Ureter (tissue), 1 donor: ENCODE measurements around the gene GPX6. TPM values are rescaled to one million over a fixed set of nuclear protein-coding genes. Genes with fewer than 3 reads are reported as not detected.
A peak's percentile ranks its signal among the peaks of the same experiment; 100 is the strongest.
"Not testable (repeated sequence)": the region's sequence is repeated elsewhere in the genome, so short reads cannot be mapped to it uniquely, and the experiment has no call there.

Experiments
- DNase-seq: peaks from one replicate; pipeline ENCODE4 v3.0.0-alpha.2; 2020; ENCODE audit warnings: low spot score
- total RNA-seq: library from RNA; stranded (reverse); gene quantifications from one replicate; pipeline ENCODE4 v1.2.4, GENCODE V29; 2023
- donor health status: DM: yes; HTN: yes; CAD: no.

GPX6 gene
- total RNA-seq, 1 donor from 2014 or later: not detected

DNA sequence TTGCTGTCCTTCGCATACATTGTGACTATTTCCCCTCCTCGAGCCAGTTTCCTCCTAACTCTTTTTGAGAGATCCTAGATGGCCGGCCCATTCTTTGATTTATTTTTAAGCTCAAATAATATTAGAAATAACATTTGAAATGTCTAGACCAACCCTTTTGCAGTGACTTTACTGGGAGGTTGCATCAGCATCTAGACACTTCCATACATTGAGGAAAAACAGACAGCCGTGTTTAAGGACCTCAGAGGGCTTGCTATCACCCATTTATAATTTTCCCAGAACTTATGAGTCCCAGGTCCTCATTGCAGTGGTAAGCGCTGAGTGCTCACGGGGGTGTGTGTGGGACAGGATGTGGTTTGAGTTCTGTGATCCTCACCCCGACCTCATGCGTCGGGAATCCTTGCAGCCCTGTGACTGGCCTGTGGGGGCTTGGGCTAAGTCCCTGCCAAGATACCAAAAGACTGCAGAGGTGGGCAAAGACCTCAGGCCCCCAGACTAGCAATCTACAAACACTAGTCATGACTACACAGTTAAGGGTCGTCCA, 10.0 kb upstream of the GPX6 start, which contains the start of gene GPX5:
GPX5 (plus strand) TSS at position 386 of the 544 bp plus-strand sequence; CDS start at position 519, 133 bp downstream.
- DNase-seq: no peak

DNA sequence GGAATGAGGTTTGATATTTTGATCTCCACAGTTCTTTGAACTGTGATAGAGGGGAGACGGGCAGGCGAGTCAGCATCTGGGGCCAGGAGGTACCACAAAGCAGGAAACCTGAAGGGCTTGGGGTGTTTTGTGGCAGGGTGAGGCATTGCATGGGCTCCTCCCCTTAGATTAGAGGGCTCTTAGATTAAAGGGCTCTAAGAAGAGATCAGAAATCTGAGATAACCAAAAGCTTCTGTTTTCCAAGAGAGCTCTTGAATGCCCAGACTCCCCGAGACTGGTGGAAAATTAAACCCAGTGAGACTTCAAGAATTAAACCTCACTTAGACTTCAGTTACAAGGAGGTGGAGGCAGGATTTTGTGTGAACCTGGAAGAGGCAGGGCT, 7.6 kb upstream of the GPX6 start:
- no peak for DNase-seq

DNA sequence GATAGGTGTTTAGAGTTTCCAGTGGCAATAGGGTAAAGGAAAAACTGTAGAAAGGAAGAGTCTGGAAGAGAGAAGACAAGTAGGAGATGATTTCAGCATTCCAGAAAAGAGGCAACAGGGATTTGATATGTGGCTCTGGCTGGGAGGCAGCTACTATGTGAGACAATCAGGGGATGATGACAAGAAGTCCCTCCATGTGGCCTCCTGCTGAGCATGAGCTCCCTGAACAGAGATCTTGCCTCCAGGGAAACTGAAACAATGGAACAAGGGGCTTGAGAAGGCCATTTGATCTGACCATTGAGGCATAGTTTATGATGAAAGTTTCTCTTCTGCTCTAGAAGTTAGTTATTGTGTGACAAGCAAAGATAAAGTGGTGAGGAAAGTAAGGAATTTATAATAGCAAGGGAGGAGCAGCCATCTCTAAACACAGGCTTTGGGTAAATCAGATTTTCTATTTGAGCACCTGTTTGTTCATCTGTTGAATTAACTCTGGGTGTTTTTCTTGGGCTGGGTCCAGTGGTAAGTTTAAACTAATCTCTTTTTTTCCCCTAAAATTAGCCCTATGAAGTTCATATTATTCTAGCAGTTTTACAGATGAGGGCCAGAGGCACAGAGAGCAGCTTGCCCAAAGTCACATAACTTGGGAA, 7.1 kb upstream of the GPX6 start:
- DNase-seq: no peak

DNA sequence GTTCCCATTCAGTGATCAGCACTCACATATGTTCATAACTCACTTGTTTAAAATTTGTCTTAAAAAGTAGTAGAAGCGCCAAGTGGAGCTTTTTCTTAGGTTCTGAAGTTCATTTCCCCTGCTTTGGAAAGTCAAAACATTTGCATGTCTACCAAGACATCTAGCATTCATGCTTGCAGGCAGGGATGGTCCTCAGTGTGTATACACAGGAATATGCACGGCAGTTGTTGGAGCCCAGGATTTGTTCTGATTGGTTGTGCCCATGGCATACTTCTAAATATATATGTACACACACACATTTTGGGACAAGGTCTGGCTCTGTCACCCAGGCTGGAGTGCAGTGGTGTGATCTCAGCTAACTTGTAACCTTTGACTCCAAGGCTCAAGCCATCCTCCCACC, 2.4 kb upstream of the GPX6 start:
- DNase-seq: no peak

DNA sequence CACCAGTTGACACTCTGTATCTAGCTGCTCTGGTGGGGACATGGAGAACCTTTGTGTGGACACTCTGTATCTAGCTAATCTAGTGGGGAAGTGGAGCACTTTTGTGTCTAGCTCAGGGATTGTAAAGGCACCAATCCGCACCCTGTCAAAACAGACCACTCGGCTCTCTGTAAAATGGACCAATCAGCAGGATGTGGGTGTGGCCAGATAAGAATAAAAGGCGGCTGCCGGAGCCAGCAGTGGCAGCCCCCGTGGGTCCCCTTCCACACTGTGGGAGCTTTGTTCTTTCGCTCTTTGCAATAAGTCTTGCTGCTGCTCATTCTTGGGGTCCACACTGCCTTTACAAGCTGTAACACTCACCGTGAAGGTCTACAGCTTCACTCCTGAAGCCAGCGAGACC, 3.2 kb downstream of the GPX6 start:
- DNase-seq: not testable (repeated sequence)

DNA sequence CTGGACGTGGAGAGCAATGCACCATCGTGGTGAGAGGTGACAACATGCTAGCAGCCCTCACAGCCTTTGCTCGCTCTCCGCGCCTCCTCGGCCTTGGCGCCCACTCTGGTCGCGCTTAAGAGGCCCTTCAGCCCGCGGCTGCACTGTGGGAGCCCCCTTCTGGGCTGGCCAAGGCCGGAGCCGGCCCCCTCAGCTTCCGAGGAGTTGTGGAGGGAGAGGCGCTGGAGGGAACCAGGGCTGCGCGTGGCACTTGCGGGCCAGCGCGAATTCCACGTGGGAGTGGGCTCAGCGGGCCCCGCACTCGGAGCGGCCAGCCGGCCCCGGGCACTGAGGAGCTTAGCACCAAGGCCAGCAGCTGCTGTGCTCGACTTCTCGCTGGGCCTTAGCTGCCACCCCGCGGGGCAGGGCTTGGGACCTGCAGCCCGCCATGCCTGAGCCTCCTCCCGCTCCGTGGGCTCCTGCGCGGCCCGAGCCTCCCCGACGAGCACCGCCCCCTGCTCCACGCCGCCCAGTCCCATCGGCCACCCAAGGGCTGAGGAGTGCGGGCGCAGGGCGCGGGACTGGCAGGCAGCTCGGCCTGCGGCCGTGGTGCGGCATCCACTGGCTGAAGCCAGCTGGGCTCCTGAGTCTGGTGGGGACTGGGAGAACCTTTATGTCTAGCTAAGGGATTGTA, 3.8 kb downstream of the GPX6 start:
- DNase-seq: no peak

DNA sequence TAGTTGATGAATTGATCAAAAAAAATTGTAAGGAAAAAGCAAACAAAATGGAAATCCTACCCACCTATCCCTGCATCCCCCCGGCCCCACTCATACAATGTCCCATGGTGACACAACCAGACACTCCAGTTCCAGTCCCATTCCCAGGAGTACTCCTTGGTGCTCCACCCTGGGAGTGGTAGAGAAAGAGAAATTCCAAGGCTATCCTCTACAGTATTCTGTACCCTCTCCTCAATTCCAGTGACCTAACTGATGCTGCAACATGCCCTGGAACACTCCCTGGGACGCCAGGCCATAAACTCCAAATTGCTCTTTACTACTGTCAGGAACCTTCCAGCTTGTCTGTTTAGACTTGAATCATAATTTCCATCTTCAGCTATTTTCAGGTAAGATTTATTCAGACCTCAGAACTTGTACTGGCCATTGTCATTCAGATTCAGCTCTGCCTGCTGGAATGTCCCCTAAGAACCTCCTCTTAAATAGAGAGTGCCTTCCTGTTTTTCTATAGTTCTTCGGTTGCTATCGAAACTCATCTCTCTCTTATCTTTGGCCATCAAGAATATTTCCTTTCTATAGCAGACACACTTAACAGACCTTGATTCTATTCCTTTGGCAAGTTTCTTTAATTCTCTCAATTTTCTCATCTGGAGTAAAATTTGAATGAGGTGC, 8.7 kb downstream of the GPX6 start:
- DNase-seq: no peak

DNA sequence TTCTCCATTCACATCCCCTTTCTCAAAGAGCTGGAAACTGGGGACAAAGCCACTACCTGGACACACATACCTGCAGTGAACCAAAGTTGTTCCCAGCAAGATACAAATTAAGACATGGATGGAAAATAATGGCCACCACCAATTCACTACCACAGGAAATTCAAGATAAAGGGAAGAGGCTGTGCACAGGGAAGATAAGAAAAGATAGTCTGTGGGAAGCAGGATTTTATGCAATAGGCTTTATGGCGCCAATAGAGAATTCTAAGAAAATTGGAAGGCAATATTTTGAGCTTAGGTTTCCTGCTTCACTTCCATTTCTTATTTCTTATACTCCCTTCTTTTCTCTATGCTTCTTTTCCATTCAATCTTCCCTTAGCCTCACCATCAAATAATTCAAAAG, 9.9 kb downstream of the GPX6 start:
- DNase-seq: no peak

DNA sequence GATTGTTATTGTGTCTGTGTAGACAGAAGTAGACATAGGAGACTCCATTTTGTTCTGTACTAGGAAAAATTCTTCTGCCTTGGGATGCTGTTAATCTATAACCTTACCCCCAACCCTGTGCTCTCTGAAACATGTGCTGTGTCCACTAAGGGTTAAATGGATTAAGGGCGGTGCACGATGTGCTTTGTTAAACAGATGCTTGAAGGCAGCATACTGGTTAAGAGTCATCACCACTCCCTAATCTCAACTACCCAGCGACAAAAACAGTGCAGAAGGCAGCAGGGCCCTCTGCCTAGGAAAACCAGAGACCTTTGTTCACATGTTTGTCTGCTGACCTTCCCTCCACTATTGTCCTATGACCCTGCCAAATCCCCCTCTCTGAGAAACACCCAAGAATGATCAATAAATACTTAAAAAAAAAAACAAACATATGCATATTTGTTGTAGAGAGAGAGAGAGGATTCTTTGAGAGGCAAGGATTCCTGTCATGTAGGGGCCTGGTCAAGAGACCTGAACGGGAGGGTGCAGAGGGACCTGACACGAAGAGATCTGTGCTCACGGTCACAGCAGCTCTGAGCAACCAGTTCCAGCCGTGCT, 12.8 kb downstream of the GPX6 start:
- DNase-seq: not testable (repeated sequence)

DNA sequence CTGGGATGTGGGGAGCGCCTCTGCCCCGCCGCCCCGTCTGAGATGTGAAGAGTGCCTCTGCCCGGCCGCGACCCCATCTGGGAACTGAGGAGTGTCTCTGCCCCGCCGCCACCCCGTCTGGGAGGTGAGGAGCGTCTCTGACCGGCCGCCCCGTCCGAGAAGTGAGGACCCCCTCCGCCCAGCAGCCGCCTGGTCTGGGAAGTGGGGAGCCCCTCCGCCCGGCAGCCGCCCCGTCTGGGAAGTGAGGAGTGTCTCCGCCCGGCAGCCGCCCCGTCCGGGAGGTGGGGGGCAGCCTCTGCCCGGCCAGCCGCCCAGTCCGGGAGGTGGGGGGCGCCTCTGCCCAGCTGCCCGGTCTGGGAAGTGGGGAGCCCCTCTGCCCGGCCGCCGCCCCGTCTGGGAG, 13.5 kb downstream of the GPX6 start:
- DNase-seq: not testable (repeated sequence)

DNA sequence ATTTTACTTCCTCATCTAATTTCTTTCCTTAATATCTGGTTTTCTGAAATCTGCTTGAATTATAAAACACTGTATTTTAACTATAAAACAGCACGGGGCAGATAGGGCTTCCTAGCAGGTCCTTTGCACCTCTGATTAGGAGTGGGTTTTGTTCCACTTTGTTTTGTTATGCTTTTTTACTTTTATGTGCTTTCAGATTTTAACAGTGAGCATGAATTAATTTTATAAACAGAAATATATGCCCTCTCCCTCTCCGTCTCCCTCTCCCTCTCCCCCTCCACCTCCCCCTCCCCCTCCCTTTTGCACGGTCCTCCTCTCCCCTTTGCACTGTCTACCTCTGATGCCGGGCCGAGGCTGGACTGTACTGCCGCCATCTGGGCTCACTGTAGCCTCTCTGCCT, 14.3 kb downstream of the GPX6 start:
- DNase-seq: no peak

DNA sequence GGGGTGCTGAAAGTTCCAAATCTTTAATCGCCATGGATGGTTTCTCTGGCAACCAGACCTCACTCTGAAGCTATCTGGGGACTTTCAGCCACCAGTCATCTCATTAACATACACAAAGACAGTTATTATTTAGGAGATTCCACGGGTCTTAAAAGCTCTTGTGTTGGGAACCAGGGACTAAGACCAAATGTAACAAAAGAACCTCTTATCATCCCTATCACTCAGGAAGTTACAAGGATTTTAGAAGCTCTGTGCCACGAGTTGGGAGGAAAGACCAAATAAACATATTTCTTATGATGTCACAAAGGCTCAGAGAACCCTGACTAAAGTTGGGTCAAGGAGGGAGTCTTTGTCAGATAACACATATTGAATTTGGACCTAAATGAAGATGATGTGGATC, 17.7 kb downstream of the GPX6 start:
- DNase-seq: no peak

DNA sequence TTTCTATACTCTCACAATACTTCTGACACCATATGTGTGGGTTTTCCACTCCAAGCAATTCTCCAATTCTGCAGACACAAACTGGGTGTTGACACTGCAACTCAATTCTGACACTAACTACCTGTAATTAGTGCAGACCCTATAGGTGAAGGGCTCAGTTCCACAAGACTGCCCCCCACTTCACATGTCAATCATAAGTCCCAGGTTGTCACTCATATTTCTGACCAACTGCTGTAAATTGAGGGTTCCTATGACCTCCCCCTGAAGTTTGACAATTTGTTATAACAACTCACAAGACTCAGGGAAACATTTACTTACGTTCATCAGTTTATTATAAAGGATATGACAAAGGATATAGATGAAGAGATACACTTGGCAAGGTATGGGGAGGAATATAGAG, 18.3 kb downstream of the GPX6 start:
- DNase-seq: no peak

DNA sequence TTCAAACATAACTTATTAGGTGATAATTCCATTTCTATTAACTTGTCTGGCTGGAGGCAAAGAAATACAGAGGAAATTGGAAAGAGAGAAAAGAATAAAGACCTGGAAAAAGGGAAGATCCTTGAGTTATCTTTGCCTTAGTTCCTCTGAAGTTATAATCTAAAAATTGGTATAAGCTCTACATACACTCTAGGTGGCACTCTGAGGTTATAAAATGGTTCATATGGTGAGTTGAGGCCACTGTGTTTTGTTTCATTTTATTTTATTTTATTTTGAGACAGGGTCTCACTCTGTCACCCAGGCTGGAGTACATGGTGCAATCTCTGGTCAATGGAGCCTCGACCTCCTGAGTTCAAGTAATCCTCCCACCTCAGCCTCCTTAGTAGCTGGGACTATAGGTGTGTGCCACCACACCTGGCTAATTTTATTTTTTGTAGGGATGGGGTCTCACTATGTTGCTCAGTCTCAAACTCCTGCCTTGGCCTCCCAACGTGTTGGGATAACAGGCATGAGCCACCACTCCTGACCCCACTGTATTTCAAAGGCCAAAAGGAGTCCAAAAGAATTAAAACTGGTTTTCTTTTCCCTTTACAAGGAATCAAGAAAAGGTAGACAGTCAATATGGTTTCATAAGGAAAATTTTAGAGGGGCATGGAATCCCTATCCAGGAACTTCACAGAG, 19.4 kb downstream of the GPX6 start:
- no peak for DNase-seq

DNA sequence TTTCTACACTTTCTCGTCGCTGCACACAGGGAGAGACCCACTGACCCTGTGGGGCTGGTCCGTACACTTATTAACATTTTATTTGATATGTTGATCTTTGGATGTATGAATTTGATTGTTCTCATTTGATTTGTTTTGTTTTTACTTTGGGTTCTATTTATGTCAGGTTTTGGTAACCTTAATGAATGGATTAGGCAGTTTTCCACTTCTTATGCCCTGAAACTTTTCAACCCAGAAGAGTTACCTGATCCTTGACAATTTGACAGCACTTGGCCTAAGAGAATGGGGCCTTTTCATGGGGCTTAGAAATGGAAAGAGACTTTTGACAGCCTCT, 23.6 kb downstream of the GPX6 start:
- DNase-seq: no peak

DNA sequence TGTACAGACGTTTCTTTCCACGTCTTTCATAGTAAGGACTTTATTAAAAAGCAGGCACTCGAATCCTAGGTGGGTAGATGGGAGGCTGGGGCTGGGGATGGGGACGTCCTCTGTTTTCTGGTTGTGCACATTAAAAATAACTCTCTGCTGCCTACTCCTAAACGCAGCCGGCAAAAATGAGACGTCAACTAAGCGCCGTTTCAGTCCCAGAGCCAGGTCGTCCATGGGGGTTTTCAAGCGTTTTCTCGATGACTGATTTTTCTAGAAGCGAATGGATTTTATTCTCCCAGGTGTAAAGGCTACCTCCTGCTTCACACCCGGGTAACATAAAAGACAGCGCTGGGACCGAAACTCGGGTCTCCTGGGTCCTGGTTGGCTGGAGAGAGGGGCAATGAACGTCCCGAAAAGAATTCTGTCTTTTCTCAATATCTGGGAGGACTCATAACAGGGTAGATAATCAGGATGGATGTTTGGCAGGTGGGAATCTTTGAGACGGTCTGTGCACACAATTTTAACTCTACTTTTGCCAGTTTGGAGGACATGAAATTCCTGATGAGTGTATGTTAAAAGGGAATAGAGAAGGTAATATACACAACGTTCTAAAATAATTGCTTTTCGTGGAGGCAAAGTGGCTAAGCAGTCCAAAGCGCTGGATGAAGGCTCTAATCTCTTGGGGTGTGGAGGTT, 25.2 kb downstream of the GPX6 start:
- no peak for DNase-seq

DNA sequence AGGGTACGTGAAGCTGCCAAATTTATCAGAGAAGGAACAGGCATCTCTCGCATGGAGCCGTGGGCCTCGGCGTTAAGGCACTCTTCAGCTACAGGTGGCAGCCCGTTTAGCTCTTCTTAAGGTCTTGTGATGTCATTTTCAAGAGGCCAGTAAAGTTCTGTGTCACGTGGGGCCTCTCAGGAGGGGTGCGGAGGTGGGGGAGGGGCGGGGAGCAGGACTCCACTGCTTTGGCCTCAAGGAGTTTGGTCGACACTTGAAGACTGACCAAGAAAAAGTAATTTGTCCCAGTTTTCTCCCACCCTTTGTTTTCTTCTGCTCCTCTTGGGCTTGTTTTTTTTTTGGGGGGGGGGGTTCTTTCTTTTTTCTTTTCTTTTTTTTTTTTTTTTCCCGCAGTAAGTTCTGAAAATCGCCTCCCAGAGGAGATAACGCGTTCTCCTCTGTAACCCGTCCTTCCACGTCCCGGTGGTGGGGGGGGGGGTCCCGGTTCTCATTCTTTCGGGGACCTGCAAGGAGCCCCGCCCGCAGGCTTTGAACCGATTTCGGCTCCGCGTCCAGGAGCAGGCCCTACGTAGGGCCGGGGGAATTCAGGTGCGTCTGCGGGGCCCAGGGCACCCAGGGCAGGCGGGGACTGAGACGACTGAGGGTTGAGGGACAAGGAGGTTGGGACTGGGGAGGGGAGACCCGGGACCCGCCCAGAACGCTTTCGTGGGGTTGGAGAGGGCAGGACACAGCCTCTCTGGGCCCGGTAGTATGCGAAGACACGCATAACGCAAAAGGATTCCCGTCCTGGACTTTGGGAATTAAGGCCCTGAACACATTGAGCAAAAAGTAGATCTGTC, 26.0 kb downstream of the GPX6 start:
- DNase-seq: peak; percentile 55

DNA sequence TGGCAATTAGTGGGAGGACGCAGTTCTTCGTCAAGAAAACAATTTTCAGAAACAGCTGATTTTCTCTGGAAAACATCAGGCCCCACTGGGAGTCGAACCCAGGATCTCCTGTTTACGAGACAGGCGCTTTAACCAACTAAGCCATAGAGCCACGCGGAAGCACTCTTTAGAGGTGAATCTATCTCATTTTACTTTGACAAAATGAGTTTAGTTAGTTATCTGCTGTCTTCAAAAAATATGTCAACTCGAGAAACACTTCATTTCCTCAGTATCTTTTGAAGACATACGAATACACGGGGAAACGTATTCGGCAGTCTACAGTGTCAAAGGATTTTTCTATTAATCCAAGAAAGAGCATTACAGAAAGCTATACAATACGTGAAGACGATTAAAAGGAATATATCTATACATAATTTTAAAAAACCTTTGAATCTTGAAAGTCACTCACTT, 26.7 kb downstream of the GPX6 start:
- no peak for DNase-seq

DNA sequence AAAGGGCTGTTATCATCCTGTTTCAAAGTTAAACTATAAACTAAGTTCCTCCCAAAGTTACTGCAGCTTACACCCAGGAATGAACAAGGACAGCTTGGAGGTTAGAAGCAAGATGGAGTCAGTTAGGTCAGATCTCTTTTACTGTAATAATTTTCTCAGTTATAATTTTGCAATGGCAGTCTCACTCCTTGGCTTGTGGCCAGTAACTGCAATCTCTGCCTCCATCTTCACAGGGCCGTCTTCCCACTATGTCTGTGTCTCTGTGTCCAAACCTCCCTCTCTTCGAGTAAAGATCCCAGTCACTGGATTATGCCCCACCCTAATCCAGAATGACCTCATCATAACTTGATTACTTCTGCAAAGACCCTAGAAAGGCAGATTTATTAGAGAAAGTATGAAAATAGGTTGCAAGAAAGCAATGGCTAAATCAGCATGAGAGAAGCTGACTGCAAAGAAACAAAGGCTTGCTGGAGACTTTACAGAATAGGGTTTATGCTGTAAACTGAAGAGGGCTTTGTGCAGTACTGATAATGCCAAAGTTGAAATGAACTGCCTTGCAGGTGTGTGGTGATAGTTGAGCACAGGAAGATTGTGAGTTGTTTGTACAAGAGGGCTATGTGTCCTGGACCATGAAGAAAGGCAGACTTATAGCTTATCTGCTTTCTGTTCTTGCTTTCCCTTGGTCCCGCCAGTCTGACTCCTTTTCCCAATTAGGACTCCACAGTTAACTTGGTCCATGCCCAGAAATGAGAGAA, 28.4 kb downstream of the GPX6 start:
- DNase-seq: no peak

DNA sequence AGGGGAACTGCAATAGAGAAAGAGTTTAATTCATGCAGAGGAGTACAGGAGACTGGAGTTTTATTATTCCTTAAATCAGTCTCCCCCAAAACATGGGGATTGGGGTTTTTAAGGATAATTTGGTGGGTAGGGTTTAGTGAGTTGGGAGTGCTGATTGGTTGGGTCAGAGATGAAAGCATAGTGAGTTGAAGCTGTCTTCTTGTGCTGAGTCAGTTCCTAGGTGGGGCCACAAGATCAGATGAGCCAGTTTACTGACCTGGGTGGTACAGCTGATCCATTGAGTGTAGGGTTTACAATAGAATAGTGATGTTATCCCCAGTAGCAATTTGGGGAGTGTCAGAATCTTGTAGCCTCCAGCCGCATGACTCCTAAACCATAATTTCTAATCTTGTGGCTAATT, 29.1 kb downstream of the GPX6 start:
- no peak for DNase-seq
